HEK293 (cell line): ENCODE results near the gene ATG4B.

Experiments
- HOXA7 ChIP-seq: sonication (generic); formaldehyde crosslinking; IDR thresholded peaks from 2 replicates; pipeline ENCODE4 v1.8.1; 2022; ENCODE audit warnings: missing genetic modification reagents, borderline replicate concordance
- HOXD13 ChIP-seq: sonication (generic); formaldehyde crosslinking; IDR thresholded peaks from 2 replicates; pipeline ENCODE4 v1.8.0; 2022; ENCODE audit warnings: missing genetic modification reagents, borderline replicate concordance
- KLF1 ChIP-seq: fragments of 450-650 bp; formaldehyde crosslinking; IDR thresholded peaks from 2 replicates; pipeline ENCODE4 v1.5.1; 2016; ENCODE audit warnings: missing biosample characterization, missing genetic modification characterization
- MYNN ChIP-seq: fragments of 450-650 bp; formaldehyde crosslinking; IDR thresholded peaks from 2 replicates; pipeline ENCODE4 v1.5.1; 2016; ENCODE audit warnings: missing biosample characterization, missing genetic modification characterization, borderline replicate concordance
- REST ChIP-seq: fragments of 450-650 bp; formaldehyde crosslinking; IDR thresholded peaks from 2 replicates; pipeline ENCODE4 v1.5.1; 2016; ENCODE audit warnings: missing biosample characterization, missing genetic modification characterization
- SALL2 ChIP-seq: fragments of 450-650 bp; formaldehyde crosslinking; IDR thresholded peaks from 2 replicates; pipeline ENCODE4 v1.5.0; 2017; ENCODE audit warnings: missing biosample characterization, mild to moderate bottlenecking, missing genetic modification characterization, borderline replicate concordance
- ZBTB17 ChIP-seq: fragments of 450-650 bp; formaldehyde crosslinking; IDR thresholded peaks from 2 replicates; pipeline ENCODE4 v1.5.1; 2016; ENCODE audit warnings: missing biosample characterization, missing genetic modification characterization
- ZNF132 ChIP-seq: fragments of 450-650 bp; formaldehyde crosslinking; IDR thresholded peaks from 2 replicates; pipeline ENCODE4 v1.5.1; 2017; ENCODE audit warnings: missing biosample characterization, missing genetic modification characterization, borderline replicate concordance
- ZNF19 ChIP-seq: fragments of 450-650 bp; formaldehyde crosslinking; IDR thresholded peaks from 2 replicates; pipeline ENCODE4; 2016; ENCODE audit warnings: missing biosample characterization, missing genetic modification characterization, low read depth
- ZNF26 ChIP-seq: fragments of 450-650 bp; formaldehyde crosslinking; IDR thresholded peaks from 2 replicates; pipeline ENCODE4 v1.5.1; 2016; ENCODE audit warnings: missing biosample characterization, missing genetic modification characterization
- ZNF398 ChIP-seq: fragments of 450-650 bp; formaldehyde crosslinking; IDR thresholded peaks from 2 replicates; pipeline ENCODE4 v1.5.1; 2017; ENCODE audit warnings: missing biosample characterization, missing genetic modification characterization
- ZNF404 ChIP-seq: fragments of 450-650 bp; formaldehyde crosslinking; IDR thresholded peaks from 2 replicates; pipeline ENCODE4 v1.5.1; 2017; ENCODE audit warnings: missing biosample characterization, missing genetic modification characterization
- ZNF416 ChIP-seq: fragments of 450-650 bp; formaldehyde crosslinking; IDR thresholded peaks from 2 replicates; pipeline ENCODE4 v1.5.1; 2016; ENCODE audit warnings: missing biosample characterization, missing genetic modification characterization
- ZNF426 ChIP-seq: fragments of 450-650 bp; formaldehyde crosslinking; IDR thresholded peaks from 2 replicates; pipeline ENCODE4 v1.5.1; 2017; ENCODE audit warnings: missing biosample characterization, missing genetic modification characterization, mild to moderate bottlenecking, inconsistent platforms, moderate library complexity
- ZNF510 ChIP-seq: fragments of 450-650 bp; formaldehyde crosslinking; IDR thresholded peaks from 2 replicates; pipeline ENCODE4 v1.5.1; 2018; ENCODE audit warnings: mild to moderate bottlenecking, missing genetic modification characterization, missing biosample characterization; ENCODE audit not compliant: insufficient replicate concordance
- ZNF514 ChIP-seq: fragments of 450-650 bp; formaldehyde crosslinking; IDR thresholded peaks from 2 replicates; pipeline ENCODE4 v1.5.1; 2016; ENCODE audit warnings: missing biosample characterization, missing genetic modification characterization
- ZNF548 ChIP-seq: fragments of 450-650 bp; formaldehyde crosslinking; IDR thresholded peaks from 2 replicates; pipeline ENCODE4 v1.5.1; 2016; ENCODE audit warnings: missing biosample characterization, missing genetic modification characterization
- ZNF549 ChIP-seq: fragments of 450-650 bp; IDR thresholded peaks from 2 replicates; pipeline ENCODE4 v1.5.1; 2018; ENCODE audit warnings: missing biosample characterization, missing genetic modification characterization, mild to moderate bottlenecking, inconsistent platforms, moderate library complexity
- ZNF585B ChIP-seq: fragments of 450-650 bp; formaldehyde crosslinking; IDR thresholded peaks from 2 replicates; pipeline ENCODE4 v1.5.1; 2016; ENCODE audit warnings: missing biosample characterization, missing genetic modification characterization
- ZNF658 ChIP-seq: fragments of 450-650 bp; formaldehyde crosslinking; IDR thresholded peaks from 2 replicates; pipeline ENCODE4; 2016; ENCODE audit warnings: missing biosample characterization, missing genetic modification characterization
- ZNF664 ChIP-seq: fragments of 450-650 bp; formaldehyde crosslinking; IDR thresholded peaks from 2 replicates; pipeline ENCODE4 v1.5.1; 2016; ENCODE audit warnings: missing biosample characterization, missing genetic modification characterization
- ZNF692 ChIP-seq: fragments of 450-650 bp; formaldehyde crosslinking; IDR thresholded peaks from 2 replicates; pipeline ENCODE4 v1.5.1; 2016; ENCODE audit warnings: missing biosample characterization, missing genetic modification characterization
- ZNF830 ChIP-seq: fragments of 450-650 bp; IDR thresholded peaks from 2 replicates; pipeline ENCODE4 v1.5.0; 2018; ENCODE audit warnings: missing biosample characterization, missing genetic modification characterization, low read depth, mild to moderate bottlenecking, moderate library complexity
- ZNF837 ChIP-seq: fragments of 450-650 bp; formaldehyde crosslinking; IDR thresholded peaks from 2 replicates; pipeline ENCODE4 v1.5.1; 2016; ENCODE audit warnings: missing biosample characterization, missing genetic modification characterization
- ZSCAN16 ChIP-seq: fragments of 450-650 bp; formaldehyde crosslinking; IDR thresholded peaks from 2 replicates; pipeline ENCODE4 v1.5.1; 2016; ENCODE audit warnings: missing biosample characterization, missing genetic modification characterization
- ZXDB ChIP-seq: fragments of 450-650 bp; formaldehyde crosslinking; IDR thresholded peaks from 2 replicates; pipeline ENCODE4 v1.5.1; 2016; ENCODE audit warnings: missing biosample characterization, missing genetic modification characterization
- TF ChIP-seq, protein P1 (sequence below): fragments of 450-650 bp; formaldehyde crosslinking; IDR thresholded peaks from 2 replicates; pipeline ENCODE4 v1.5.1; 2016; ENCODE audit warnings: missing biosample characterization, missing genetic modification characterization
- TF ChIP-seq, protein P2 (sequence below): fragments of 450-650 bp; formaldehyde crosslinking; IDR thresholded peaks from 2 replicates; pipeline ENCODE4 v1.5.1; 2017; ENCODE audit warnings: missing biosample characterization, missing genetic modification characterization

Gene ATG4B

GRCh38 chr2:241702155-241703031 is 64.9 kb downstream of the ATG4B start (continued):
- no peak for TF ChIP-seq REST (tag by site-specific recombination)
- no peak for TF ChIP-seq ZNF426 (tag by site-specific recombination)
- TF ChIP-seq ZNF404 (tag by site-specific recombination) = no peak
- TF ChIP-seq KLF1 (tag by site-specific recombination) = 0 out of 2 replicates have a peak, but pooled peaks have one; percentile 37
- no peak for TF ChIP-seq ZNF548 (tag by site-specific recombination)
- no peak for TF ChIP-seq ZNF837
- TF ChIP-seq, protein P1, sequence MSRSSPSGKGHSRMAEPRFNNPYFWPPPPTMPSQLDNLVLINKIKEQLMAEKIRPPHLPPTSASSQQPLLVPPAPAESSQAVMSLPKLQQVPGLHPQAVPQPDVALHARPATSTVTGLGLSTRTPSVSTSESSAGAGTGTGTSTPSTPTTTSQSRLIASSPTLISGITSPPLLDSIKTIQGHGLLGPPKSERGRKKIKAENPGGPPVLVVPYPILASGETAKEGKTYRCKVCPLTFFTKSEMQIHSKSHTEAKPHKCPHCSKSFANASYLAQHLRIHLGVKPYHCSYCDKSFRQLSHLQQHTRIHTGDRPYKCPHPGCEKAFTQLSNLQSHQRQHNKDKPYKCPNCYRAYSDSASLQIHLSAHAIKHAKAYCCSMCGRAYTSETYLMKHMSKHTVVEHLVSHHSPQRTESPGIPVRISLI (tag by site-specific recombination) = no peak
- TF ChIP-seq ZNF416 (tag by site-specific recombination) = no peak
- TF ChIP-seq ZNF658 (tag by site-specific recombination) = no peak
- no peak for TF ChIP-seq ZBTB17 (tag by site-specific recombination)
- TF ChIP-seq ZNF585B (tag by site-specific recombination) = no peak
- TF ChIP-seq, protein P2, sequence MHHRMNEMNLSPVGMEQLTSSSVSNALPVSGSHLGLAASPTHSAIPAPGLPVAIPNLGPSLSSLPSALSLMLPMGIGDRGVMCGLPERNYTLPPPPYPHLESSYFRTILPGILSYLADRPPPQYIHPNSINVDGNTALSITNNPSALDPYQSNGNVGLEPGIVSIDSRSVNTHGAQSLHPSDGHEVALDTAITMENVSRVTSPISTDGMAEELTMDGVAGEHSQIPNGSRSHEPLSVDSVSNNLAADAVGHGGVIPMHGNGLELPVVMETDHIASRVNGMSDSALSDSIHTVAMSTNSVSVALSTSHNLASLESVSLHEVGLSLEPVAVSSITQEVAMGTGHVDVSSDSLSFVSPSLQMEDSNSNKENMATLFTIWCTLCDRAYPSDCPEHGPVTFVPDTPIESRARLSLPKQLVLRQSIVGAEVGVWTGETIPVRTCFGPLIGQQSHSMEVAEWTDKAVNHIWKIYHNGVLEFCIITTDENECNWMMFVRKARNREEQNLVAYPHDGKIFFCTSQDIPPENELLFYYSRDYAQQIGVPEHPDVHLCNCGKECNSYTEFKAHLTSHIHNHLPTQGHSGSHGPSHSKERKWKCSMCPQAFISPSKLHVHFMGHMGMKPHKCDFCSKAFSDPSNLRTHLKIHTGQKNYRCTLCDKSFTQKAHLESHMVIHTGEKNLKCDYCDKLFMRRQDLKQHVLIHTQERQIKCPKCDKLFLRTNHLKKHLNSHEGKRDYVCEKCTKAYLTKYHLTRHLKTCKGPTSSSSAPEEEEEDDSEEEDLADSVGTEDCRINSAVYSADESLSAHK = no peak
- no peak for TF ChIP-seq ZNF19 (tag by site-specific recombination)
- no peak for TF ChIP-seq SALL2 (tag by site-specific recombination)
- no peak for TF ChIP-seq ZNF514 (tag by site-specific recombination)
- TF ChIP-seq HOXD13 (CRISPR knock-in tag) = no peak
- no peak for TF ChIP-seq MYNN
- no peak for TF ChIP-seq ZNF398 (tag by site-specific recombination)
- no peak for TF ChIP-seq ZNF692 (tag by site-specific recombination)
- TF ChIP-seq ZNF830 (tag by site-specific recombination) = no peak
- no peak for TF ChIP-seq ZNF510 (tag by site-specific recombination)
- no peak for TF ChIP-seq HOXA7 (CRISPR knock-in tag)
- no peak for TF ChIP-seq ZNF549 (tag by site-specific recombination)
- TF ChIP-seq ZXDB (tag by site-specific recombination) = 0 out of 2 replicates have a peak, but pooled peaks have one; percentile 33
- no peak for TF ChIP-seq ZNF132 (tag by site-specific recombination)
- no peak for TF ChIP-seq ZNF26 (tag by site-specific recombination)
- no peak for TF ChIP-seq ZNF664 (tag by site-specific recombination)
- TF ChIP-seq ZSCAN16 (tag by site-specific recombination) = no peak
